Neutrophil (primary cell): ENCODE results near the gene SEPTIN12.

Experiments used
- H3K27ac ChIP-seq: fragments of 200-600 bp; sonication (generic); 2 replicates; pipeline ENCODE4 v1.5.1; 2016; ENCODE audit warnings: mild to moderate bottlenecking, moderate library complexity
- H3K27me3 ChIP-seq: fragments of 200-600 bp; sonication (generic); 2 replicates; pipeline ENCODE4 v1.6.0; 2016; ENCODE audit warnings: mild to moderate bottlenecking
- H3K36me3 ChIP-seq: fragments of 200-600 bp; sonication (generic); 2 replicates; pipeline ENCODE4 v1.5.1; 2017
- H3K4me1 ChIP-seq, 2 experiments: fragments of 200-600 bp in 1 of 2; sonication (generic) in 1 of 2; 1 replicate in 1 of 2; 2 replicates in 1 of 2; pipeline versions ENCODE4 v1.5.1 to v1.6.1; 2013 to 2016; ENCODE audit warnings: low read depth in 1 of 2, low read length in 1 of 2, mild to moderate bottlenecking in 1 of 2, moderate library complexity in 1 of 2; ENCODE audit not compliant: control insufficient read depth in 1 of 2, insufficient read depth in 1 of 2
- H3K4me3 ChIP-seq, 2 experiments: fragments of 200-600 bp in 1 of 2; sonication (generic) in 1 of 2; 1 replicate in 1 of 2; 2 replicates in 1 of 2; pipeline ENCODE4 v1.5.1; 2013 to 2016; ENCODE audit warnings: low read depth in 1 of 2, low read length in 1 of 2, mild to moderate bottlenecking in 1 of 2, moderate library complexity in 1 of 2
- H3K9me3 ChIP-seq: fragments of 200-600 bp; sonication (generic); 2 replicates; pipeline ENCODE4 v1.5.1; 2016
- CTCF ChIP-seq: fragments of 200-600 bp; sonication (generic); IDR thresholded peaks from 2 replicates; pipeline ENCODE4 v1.5.1; 2016; ENCODE audit warnings: antibody characterized with exemption

SEPTIN12 gene

GRCh38 chr16:4787627-4788482, at the start of gene SEPTIN12:
Gene SEPTIN12, minus strand, starts transcription at chr16:4788345. Its CDS starts 700 bp downstream, at chr16:4787645.
- Histone ChIP-seq H3K9me3 (no peaks in the 10 kb centered on the region), H3K4me1 (peaks cover 0 to 10% of the 10 kb centered on the region in 2 experiments), H3K27ac (no peak within 1 kb of the TSS), H3K4me3 (no peak within 1 kb of the TSS), H3K27me3 (no peaks in the 10 kb centered on the region), H3K36me3 (no peaks in the 10 kb centered on the region)
- TF ChIP-seq CTCF, result no peak

GRCh38 chr16:4836727-4837126, 48.6 kb upstream of the SEPTIN12 start:
- no peaks in the 10 kb centered on the region for H3K9me3 ChIP-seq
- peaks cover 93% of the 10 kb centered on the region for H3K36me3 ChIP-seq
- H3K4me3 ChIP-seq, result no peak overlapping the region
- no peak overlapping the region for H3K27ac ChIP-seq
- H3K27me3 ChIP-seq, result no peaks in the 10 kb centered on the region
- no peaks in the 10 kb centered on the region for H3K4me1 ChIP-seq
- TF ChIP-seq CTCF, result no peak

- Histone ChIP-seq H3K27me3 (no peaks in the 10 kb centered on the region), H3K9me3 (no peaks in the 10 kb centered on the region), H3K36me3 (peaks cover 93% of the 10 kb centered on the region), H3K4me3 (no peak overlapping the region), H3K4me1 (no peaks in the 10 kb centered on the region), H3K27ac (peak overlapping the region; percentile 35)
- no peak for TF ChIP-seq CTCF
These were observed 45.4 kb upstream of the SEPTIN12 start for GRCh38 chr16:4833584-4833983.

GRCh38 chr16:4832698-4833343, 44.7 kb upstream of the SEPTIN12 start:
- Histone ChIP-seq H3K36me3 (peaks cover 94% of the 10 kb centered on the region), H3K27me3 (no peaks in the 10 kb centered on the region), H3K27ac (no peak overlapping the region)

GRCh38 chr16:4831616-4832015, 43.5 kb upstream of the SEPTIN12 start:
- Histone ChIP-seq H3K27ac (no peak overlapping the region), H3K9me3 (no peaks in the 10 kb centered on the region), H3K4me3 (no peak overlapping the region), H3K36me3 (peaks cover 95% of the 10 kb centered on the region), H3K4me1 (no peaks in the 10 kb centered on the region), H3K27me3 (no peaks in the 10 kb centered on the region)
- no peak for TF ChIP-seq CTCF

More at GRCh38 chr16:4832698-4833343, 44.7 kb upstream of the SEPTIN12 start:
- Histone ChIP-seq H3K4me1 (no peaks in the 10 kb centered on the region), H3K4me3 (no peak overlapping the region), H3K9me3 (no peaks in the 10 kb centered on the region)
- no peak for TF ChIP-seq CTCF
